T47D (cell line): ENCODE data around the gene EDN2.

ENCODE experiments used
- DNase-seq, 2 experiments: peaks; one replicate each; pipeline versions ENCODE4 v3.0.0 to v3.0.0-alpha.2; 2011 to 2012; ENCODE audit warnings: low read depth in 1 of 2, low spot score in 1 of 2
- JUND ChIP-seq: IDR thresholded peaks from 2 replicates; pipeline ENCODE4 v1.6.1; 2012; ENCODE audit warnings: low read depth
- in situ Hi-C: cut with HindIII; loops from 2 replicates; pipeline ENCODE4 v1.10.0; 2016; ENCODE audit warnings: low sequenced_read_pairs, low pct_unique_long_range_greater_than_20kb

The EDN2 gene

GRCh38 chr1:41524676-41525675 lies 40.5 kb upstream of the EDN2 start:
- no peak for DNase-seq
- no peak for TF ChIP-seq JUND
- in situ Hi-C loops: no loop called here

GRCh38 chr1:41523949-41524675 lies 39.6 kb upstream of the EDN2 start:
- no peak for TF ChIP-seq JUND
- in situ Hi-C loops: no loop called here
- DNase-seq: no peak

DNA sequence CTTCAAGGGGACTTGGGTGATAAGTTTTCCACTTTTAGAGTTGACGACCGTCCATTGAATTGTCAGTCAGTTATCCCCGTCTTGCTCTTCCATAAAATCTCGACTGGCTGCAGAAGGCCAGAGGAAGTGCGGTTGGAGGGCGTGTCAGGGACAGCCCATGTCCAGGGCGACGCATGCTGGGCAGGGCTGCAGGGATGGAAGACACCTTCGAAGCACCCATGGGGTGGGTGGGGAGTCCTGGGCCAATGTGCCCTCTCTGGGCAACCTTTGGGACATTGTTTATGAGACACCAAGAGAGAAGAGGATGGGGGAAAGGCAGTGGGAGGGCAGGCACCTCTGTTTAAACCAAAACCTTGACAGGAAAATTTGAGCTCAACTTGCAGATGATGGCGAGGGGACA lies 38.6 kb upstream of the EDN2 start:
- in situ Hi-C loops: no loop called here
- TF ChIP-seq JUND: no peak
- DNase-seq: no peak

DNA sequence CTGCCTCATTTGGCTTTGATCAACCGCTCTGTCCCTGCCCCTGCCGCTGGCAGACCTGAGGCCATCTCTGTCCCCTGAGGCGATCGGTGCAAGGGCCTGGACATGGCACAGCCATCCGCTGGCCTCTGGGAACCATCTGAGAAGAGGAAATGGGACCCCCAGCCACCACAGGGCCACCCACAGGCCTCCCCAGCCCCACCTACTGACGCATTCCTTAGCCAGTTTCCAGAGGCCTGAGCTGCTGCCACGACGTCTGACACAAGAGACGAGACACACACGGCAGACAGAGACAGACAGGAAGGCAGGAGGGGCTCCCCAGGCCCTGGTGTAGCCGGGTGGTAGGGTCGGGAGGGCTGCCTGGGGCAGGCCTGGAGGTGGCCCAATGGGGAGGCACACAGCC lies 37.3 kb upstream of the EDN2 start:
- in situ Hi-C loops: no loop called here
- no peak for TF ChIP-seq JUND
- DNase-seq: no peak

GRCh38 chr1:41520951-41521752 lies 36.7 kb upstream of the EDN2 start:
- in situ Hi-C loops: no loop called here
- no peak for DNase-seq
- no peak for TF ChIP-seq JUND

GRCh38 chr1:41519667-41520066 lies 35.2 kb upstream of the EDN2 start:
- DNase-seq: no peak
- in situ Hi-C loops: no loop called here
- TF ChIP-seq JUND: no peak

- no peak for TF ChIP-seq JUND
- DNase-seq: no peak
- in situ Hi-C loops: no loop called here
These were observed 34.0 kb upstream of the EDN2 start for GRCh38 chr1:41518471-41518870.

DNA sequence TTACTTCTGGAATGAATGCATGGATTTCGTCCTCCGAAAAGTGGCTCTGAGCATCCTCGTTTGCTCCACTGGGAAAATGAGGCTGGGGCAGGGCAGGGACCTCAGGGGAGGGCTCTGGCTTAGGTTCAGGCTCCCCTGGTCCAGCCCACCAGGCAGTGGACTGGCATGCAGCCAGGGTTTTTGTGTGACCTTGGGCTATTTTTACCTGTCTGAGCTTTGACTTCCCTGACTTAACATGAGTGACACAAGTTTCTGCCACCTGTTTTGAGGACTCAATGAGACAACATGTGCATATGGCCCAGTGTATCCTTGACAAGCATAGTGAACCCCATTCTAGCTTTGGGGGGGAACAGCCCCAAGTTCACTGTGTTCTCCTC lies 32.6 kb upstream of the EDN2 start:
- DNase-seq: no peak
- no peak for TF ChIP-seq JUND
- in situ Hi-C loops: no loop called here

DNA sequence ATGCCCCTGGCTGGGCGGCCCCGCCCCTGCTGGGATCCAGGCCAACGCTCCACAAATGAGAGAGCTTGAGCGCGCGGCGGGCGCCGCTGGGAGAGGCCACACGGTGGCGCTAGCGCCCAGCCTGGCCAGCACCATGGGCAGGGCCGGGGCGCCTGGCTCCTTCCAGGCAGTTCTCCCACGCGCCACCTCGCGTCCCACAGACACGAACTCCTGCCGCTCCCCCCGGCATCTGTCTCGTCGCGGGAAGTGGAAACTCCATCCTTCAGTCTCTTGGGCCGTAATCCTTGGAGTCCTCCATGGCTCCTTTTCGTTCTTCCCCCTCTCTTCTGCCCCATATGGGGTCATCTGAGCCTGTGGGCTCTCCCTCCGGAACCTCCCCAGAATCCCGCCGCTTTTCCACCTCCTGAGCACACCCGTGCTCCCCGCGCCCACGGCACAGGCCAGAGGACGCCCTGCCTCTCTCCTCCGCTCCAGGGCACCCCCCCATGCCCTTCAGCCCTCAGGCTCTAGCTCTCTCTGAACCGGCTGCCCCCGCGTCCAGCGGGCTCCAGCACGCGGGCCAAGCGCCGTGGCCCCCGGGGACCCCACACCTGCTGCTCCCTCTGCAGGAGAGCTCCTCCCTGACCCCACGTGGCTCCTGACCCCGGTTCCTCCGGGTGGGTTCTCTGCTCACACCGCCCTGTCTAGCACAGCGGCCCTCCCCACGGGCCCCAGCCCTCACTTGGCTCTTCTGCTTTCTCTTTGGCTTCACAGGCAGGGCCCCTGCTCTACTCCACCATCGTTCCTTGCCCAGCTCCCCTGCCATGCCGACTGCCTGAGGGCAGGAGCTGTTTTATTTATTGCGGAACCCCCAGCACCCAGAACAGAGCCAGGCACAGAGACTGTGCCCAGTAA lies 31.9 kb upstream of the EDN2 start:
- TF ChIP-seq JUND: no peak

DNA sequence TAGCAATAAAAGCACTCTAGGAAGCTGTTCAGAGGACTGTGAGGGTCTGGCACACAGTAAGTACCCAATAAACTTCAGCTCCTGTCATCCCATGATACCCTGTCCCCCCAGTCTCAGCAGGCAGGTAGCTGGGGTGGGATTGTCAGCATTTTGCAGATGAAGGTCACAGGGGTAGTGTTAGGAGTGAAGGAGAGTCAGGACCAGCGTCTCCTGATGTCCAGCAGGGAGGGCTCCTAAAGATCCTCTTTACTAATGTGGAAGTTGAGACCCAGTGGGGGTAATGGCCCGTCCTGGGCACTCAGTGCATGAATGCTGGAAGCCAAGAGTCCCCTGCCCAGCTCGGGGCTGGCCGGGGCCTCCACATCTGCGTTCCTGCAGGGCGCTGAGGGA lies 31.3 kb upstream of the EDN2 start:
- no peak for DNase-seq
- in situ Hi-C loops: no loop called here
- no peak for TF ChIP-seq JUND

More for the DNA sequence above, 31.9 kb upstream of the EDN2 start:
- peak; percentile 82 to 87 for DNase-seq
- in situ Hi-C loops: no loop called here

DNA sequence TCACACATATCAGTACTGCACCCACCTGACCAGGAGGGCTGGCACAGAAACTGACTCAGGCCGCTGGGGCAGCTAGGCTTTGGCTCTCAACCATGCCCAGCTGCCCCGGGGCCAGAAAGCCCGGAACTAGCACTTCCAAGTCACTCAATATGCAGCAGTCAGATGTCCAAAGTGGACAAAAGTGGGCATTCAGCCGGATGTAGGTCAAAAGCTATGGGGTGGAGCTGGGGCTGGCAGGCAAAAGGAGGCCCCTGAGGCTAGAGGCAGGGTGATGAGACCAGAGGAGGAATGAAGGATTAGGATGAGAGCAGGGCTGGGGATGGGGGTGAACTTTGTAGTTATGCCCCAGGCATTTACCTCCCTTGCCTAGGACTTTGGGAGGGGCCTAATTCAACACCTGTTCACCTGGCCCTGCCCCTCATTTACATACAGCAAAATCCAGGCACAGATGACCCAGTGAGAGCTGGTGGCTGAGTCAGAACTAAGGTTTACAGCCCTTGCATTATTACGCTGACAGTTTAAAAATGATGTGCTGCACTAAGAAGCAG lies 30.7 kb upstream of the EDN2 start:
- DNase-seq: peak; percentile 59 to 95
- no peak for TF ChIP-seq JUND
- in situ Hi-C loops: no loop called here
